ENCODE results near the gene SUGP2.

SUGP2 gene

DNA sequence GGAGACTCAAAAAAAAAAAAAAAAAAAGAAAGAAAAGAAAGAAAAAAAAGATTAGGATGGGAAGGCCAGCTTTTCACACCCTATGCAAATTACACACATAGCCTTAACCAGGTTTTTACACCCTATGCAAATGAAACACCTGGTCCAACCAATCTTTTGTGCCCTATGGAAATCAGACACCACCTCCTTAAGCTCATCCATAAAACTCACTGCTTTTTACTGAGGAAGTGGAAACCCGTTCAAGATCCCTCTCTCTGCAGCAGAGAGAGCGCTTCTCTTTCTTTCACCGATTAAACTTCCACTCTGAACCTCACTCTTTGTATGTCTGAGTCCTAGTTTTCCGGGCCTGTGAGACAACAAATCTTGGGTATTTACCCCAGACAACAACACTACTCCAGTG lies 67.0 kb downstream of the SUGP2 start:
- no peak overlapping the region for H3K4me3 ChIP-seq (ENCODE audit: insufficient read depth, low read length, poor library complexity, severe bottlenecking)
- H3K9me3 ChIP-seq (ENCODE audit: insufficient read depth, low read length): no peaks in the 10 kb centered on the region
- no peaks in the 10 kb centered on the region for H4K20me1 ChIP-seq (ENCODE audit: low read depth, low read length)
- H3K36me3 ChIP-seq (ENCODE audit: low read length): no peaks in the 10 kb centered on the region
- no peak overlapping the region for H3K9ac ChIP-seq (ENCODE audit: low read length)
- H3K4me2 ChIP-seq (ENCODE audit: low read depth, low read length, poor library complexity, severe bottlenecking): no peak overlapping the region
- no peaks in the 10 kb centered on the region for H3K27me3 ChIP-seq (ENCODE audit: low read length)
- no peaks in the 10 kb centered on the region for H3K9me2 ChIP-seq (replicated peaks; ENCODE audit: insufficient read depth, low read length)
- no peaks in the 10 kb centered on the region for H3F3A ChIP-seq (ENCODE audit: insufficient read depth)
- no peaks in the 10 kb centered on the region for H3K79me2 ChIP-seq (ENCODE audit: insufficient read depth, low read length)
- no peak overlapping the region for H2AFZ ChIP-seq (ENCODE audit: low read depth, low read length, severe bottlenecking)
- TF ChIP-seq EZH2phosphoT487 (conservative IDR thresholded peaks at IDR 0.05; ENCODE audit: low read length): no peak
- TF ChIP-seq, protein P1, sequence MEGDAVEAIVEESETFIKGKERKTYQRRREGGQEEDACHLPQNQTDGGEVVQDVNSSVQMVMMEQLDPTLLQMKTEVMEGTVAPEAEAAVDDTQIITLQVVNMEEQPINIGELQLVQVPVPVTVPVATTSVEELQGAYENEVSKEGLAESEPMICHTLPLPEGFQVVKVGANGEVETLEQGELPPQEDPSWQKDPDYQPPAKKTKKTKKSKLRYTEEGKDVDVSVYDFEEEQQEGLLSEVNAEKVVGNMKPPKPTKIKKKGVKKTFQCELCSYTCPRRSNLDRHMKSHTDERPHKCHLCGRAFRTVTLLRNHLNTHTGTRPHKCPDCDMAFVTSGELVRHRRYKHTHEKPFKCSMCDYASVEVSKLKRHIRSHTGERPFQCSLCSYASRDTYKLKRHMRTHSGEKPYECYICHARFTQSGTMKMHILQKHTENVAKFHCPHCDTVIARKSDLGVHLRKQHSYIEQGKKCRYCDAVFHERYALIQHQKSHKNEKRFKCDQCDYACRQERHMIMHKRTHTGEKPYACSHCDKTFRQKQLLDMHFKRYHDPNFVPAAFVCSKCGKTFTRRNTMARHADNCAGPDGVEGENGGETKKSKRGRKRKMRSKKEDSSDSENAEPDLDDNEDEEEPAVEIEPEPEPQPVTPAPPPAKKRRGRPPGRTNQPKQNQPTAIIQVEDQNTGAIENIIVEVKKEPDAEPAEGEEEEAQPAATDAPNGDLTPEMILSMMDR (IDR thresholded peaks at IDR 0.05; ENCODE audit: insufficient read depth, low read length, poor library complexity, severe bottlenecking): no peak
- no peak overlapping the region for H3K27ac ChIP-seq (ENCODE audit: low read depth, low read length)

DNA sequence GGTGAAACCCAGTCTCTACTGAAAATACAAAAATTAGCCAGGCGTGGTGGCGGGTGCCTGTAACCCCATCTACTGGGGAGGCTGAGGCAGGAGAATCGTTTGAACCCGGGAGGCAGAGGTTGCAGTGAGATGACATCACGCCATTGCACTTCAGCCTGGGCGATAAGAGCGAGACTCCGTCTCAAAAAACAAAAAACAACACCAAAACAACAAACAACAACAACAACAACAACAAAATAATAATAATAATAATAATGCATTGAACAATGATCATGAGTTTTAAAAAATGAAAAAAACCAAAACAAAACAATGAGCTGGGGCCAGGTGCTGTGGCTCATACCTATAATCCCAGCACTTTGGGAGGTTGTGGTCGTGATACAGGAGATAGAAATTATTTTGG lies 69.2 kb downstream of the SUGP2 start:
- no peaks in the 10 kb centered on the region for H3F3A ChIP-seq (ENCODE audit: insufficient read depth)
- no peaks in the 10 kb centered on the region for H3K79me2 ChIP-seq (ENCODE audit: insufficient read depth, low read length)
- TF ChIP-seq EZH2phosphoT487 (conservative IDR thresholded peaks at IDR 0.05; ENCODE audit: low read length): no peak
- TF ChIP-seq, protein P1 (IDR thresholded peaks at IDR 0.05; ENCODE audit: insufficient read depth, low read length, poor library complexity, severe bottlenecking): no peak
- H3K9ac ChIP-seq (ENCODE audit: low read length): no peak overlapping the region
- no peaks in the 10 kb centered on the region for H3K36me3 ChIP-seq (ENCODE audit: low read length)
- H3K9me2 ChIP-seq (replicated peaks; ENCODE audit: insufficient read depth, low read length): no peaks in the 10 kb centered on the region
- no peaks in the 10 kb centered on the region for H4K20me1 ChIP-seq (ENCODE audit: low read depth, low read length)
- H3K9me3 ChIP-seq (ENCODE audit: insufficient read depth, low read length): no peaks in the 10 kb centered on the region
- no peak overlapping the region for H3K4me2 ChIP-seq (ENCODE audit: low read depth, low read length, poor library complexity, severe bottlenecking)
- no peak overlapping the region for H3K27ac ChIP-seq (ENCODE audit: low read depth, low read length)
- H2AFZ ChIP-seq (ENCODE audit: low read depth, low read length, severe bottlenecking): no peak overlapping the region
- no peak overlapping the region for H3K4me3 ChIP-seq (ENCODE audit: insufficient read depth, low read length, poor library complexity, severe bottlenecking)
- no peaks in the 10 kb centered on the region for H3K27me3 ChIP-seq (ENCODE audit: low read length)

DNA sequence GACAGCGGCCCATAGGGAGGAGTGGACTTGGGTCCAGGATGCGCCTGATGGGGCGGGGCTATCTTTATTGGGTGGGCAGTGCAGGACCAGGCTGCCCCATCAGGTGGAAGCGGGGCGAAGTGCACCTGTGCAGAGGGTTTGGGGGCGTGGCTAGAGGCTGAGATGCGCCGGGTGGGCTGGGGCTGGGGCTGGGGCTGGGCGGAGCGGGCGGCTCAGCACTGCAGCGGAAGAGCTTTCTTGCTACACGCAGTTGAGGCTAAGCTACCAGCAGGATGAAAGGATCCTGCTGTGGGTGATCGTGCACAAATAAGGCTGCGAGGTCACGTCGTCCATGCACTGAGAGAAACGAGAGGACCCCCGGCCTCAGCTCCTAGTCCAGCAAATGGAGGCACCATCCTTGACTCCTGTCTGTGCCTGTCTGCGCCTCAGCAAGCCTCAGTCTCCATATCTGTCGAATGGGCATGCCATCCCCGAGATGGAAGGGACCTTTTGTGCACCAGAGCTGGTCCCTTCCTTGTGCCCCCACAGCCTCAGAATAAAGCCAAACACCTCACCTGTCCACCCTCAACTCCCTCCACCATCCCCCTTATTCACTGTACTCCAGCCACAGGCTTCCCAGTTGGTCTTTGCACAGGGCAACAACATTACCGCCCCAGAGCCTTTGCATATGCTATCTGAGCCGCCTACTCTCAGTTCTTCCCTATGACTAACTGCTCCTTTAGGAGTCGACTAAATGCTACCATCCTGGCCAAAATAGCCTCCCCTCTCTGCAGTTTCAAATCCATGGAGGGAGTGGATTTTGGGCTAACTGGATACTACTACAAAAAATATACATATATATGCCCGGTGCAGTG lies 71.3 kb downstream of the SUGP2 start:
- H3K27ac ChIP-seq (ENCODE audit: low read depth, low read length): no peak overlapping the region
- H3K9ac ChIP-seq (ENCODE audit: low read length): no peak overlapping the region
- H3K9me3 ChIP-seq (ENCODE audit: insufficient read depth, low read length): no peaks in the 10 kb centered on the region
- no peaks in the 10 kb centered on the region for H4K20me1 ChIP-seq (ENCODE audit: low read depth, low read length)
- no peaks in the 10 kb centered on the region for H3K27me3 ChIP-seq (ENCODE audit: low read length)
- H3K4me3 ChIP-seq (ENCODE audit: insufficient read depth, low read length, poor library complexity, severe bottlenecking): no peak overlapping the region
- TF ChIP-seq, protein P1 (IDR thresholded peaks at IDR 0.05; ENCODE audit: insufficient read depth, low read length, poor library complexity, severe bottlenecking): no peak
- TF ChIP-seq EZH2phosphoT487 (conservative IDR thresholded peaks at IDR 0.05; ENCODE audit: low read length): no peak
- H3K9me2 ChIP-seq (replicated peaks; ENCODE audit: insufficient read depth, low read length): no peaks in the 10 kb centered on the region
- H3K4me2 ChIP-seq (ENCODE audit: low read depth, low read length, poor library complexity, severe bottlenecking): no peak overlapping the region
- no peak overlapping the region for H2AFZ ChIP-seq (ENCODE audit: low read depth, low read length, severe bottlenecking)
- no peaks in the 10 kb centered on the region for H3K79me2 ChIP-seq (ENCODE audit: insufficient read depth, low read length)
- H3F3A ChIP-seq (ENCODE audit: insufficient read depth): no peaks in the 10 kb centered on the region
- no peaks in the 10 kb centered on the region for H3K36me3 ChIP-seq (ENCODE audit: low read length)

Measured in SU-DHL-6 (cell line).